Measurements from ENCODE around the gene POGK. TPM values are rescaled to one million over a fixed set of nuclear protein-coding genes. Genes with fewer than 3 reads are reported as not detected.

Gene POGK
- 60.3 TPM for total RNA-seq (ENCODE audit: unreplicated experiment)
- long read RNA-seq, full-length matches to known transcripts: 3 of 7 reads
- long read RNA-seq, partial matches to known transcripts: 2 of 7 reads
- long read RNA-seq, other reads (novel, unspliced or antisense): 2 of 7 reads

- Mint-ChIP-seq H3K4me3 (ENCODE audit: unreplicated experiment) (peak within 1 kb of the TSS; percentile 96), H3K4me1 (ENCODE audit: low read depth, unreplicated experiment) (peaks cover 14% of the 10 kb centered on the region), H3K9me3 (ENCODE audit: unreplicated experiment) (peaks cover 11% of the 10 kb centered on the region), H3K27me3 (ENCODE audit: unreplicated experiment) (peaks cover 12% of the 10 kb centered on the region), H3K27ac (ENCODE audit: unreplicated experiment) (peak within 1 kb of the TSS; percentile 98), H3K36me3 (ENCODE audit: unreplicated experiment) (no peaks in the 10 kb centered on the region)
- no peak for TF ChIP-seq CTCF (IDR thresholded peaks at IDR 0.05; ENCODE audit: partially characterized antibody, unreplicated experiment)
- peak; percentile 93 for DNase-seq
These were observed at the start of gene POGK for GRCh38 chr1:166838766-166839599. Gene POGK (plus strand): TSS chr1:166839475. CDS start chr1:166840957, 1,482 bp downstream.

- no peak for TF ChIP-seq CTCF (IDR thresholded peaks at IDR 0.05; ENCODE audit: partially characterized antibody, unreplicated experiment)
- H3K27me3 Mint-ChIP-seq (ENCODE audit: unreplicated experiment): no peaks in the 10 kb centered on the region
- H3K4me3 Mint-ChIP-seq (ENCODE audit: unreplicated experiment): no peak overlapping the region
- DNase-seq: no peak
- peaks cover 1% of the 10 kb centered on the region for H3K9me3 Mint-ChIP-seq (ENCODE audit: unreplicated experiment)
- no peaks in the 10 kb centered on the region for H3K4me1 Mint-ChIP-seq (ENCODE audit: low read depth, unreplicated experiment)
- H3K36me3 Mint-ChIP-seq (ENCODE audit: unreplicated experiment): no peaks in the 10 kb centered on the region
- H3K27ac Mint-ChIP-seq (ENCODE audit: unreplicated experiment): no peak overlapping the region
These were observed 42.5 kb upstream of the POGK start for GRCh38 chr1:166796620-166797236.

GRCh38 chr1:166808952-166809351, 30.3 kb upstream of the POGK start:
- no peak for DNase-seq
- Mint-ChIP-seq H3K27ac (ENCODE audit: unreplicated experiment) (no peak overlapping the region), H3K36me3 (ENCODE audit: unreplicated experiment) (no peaks in the 10 kb centered on the region), H3K4me3 (ENCODE audit: unreplicated experiment) (no peak overlapping the region), H3K9me3 (ENCODE audit: unreplicated experiment) (no peaks in the 10 kb centered on the region), H3K4me1 (ENCODE audit: low read depth, unreplicated experiment) (peaks cover 11% of the 10 kb centered on the region), H3K27me3 (ENCODE audit: unreplicated experiment) (no peaks in the 10 kb centered on the region)
- TF ChIP-seq CTCF (IDR thresholded peaks at IDR 0.05; ENCODE audit: partially characterized antibody, unreplicated experiment): no peak

GRCh38 chr1:166811691-166812090, 27.6 kb upstream of the POGK start:
- no peaks in the 10 kb centered on the region for H3K36me3 Mint-ChIP-seq (ENCODE audit: unreplicated experiment)
- H3K27ac Mint-ChIP-seq (ENCODE audit: unreplicated experiment): no peak overlapping the region
- H3K4me3 Mint-ChIP-seq (ENCODE audit: unreplicated experiment): no peak overlapping the region
- no peak for TF ChIP-seq CTCF (IDR thresholded peaks at IDR 0.05; ENCODE audit: partially characterized antibody, unreplicated experiment)
- no peaks in the 10 kb centered on the region for H3K9me3 Mint-ChIP-seq (ENCODE audit: unreplicated experiment)
- no peaks in the 10 kb centered on the region for H3K27me3 Mint-ChIP-seq (ENCODE audit: unreplicated experiment)
- DNase-seq: no peak
- H3K4me1 Mint-ChIP-seq (ENCODE audit: low read depth, unreplicated experiment): no peaks in the 10 kb centered on the region
